ENCODE results near the gene CMIP. TPM values are rescaled to one million over a fixed set of nuclear protein-coding genes. Genes with fewer than 3 reads are reported as not detected.

CMIP gene
- total RNA-seq (2021) = 48.2 and 49.7 TPM in 2 replicates
- long read RNA-seq, partial matches to known transcripts = 0 of 8 reads
- long read RNA-seq, other reads (novel, unspliced or antisense) = 8 of 8 reads

DNA sequence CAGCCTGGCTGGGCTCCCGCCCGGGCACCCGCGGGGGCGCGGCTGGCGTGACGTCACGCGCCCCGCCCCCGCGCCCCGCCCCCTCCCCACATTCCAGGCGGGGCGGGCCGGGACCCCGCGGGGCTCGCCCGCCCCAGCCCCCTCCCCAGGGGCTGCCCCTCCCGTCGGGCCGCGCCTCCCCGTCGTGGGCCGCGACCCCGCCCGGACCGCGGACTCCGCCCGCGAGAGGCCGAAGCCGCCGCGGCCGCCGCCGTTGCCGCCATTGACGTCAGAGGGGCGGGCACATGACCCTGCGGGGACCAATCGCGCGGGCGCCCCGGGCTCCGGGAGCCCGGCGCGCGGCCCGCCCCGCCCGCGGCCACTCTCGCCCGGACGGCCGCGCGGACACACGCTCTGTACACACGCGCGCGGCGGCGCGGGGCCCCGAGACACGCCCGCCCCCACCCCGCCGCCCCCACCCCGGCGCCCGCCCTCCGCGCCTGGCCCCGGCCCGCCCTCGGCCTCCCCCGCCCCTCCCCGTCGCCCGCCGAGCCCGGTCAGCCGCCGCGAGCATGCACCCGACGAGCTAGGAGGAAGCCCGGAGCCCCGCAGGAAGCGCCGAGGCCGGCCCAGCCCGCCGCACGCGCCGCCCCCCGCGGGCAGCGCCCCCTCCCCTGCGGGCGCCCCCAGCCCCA, at the start of gene CMIP:
Gene CMIP, plus strand, starts transcription at position 361 of the 674 bp plus-strand sequence.
- Mint-ChIP-seq H3K27me3 (ENCODE audit: low read depth) (peaks cover 35% of the 10 kb centered on the region), H3K27ac (peak within 1 kb of the TSS; percentile 17 to 78 (median 57); a peak in 4 of 7 replicates), H3K9me3 (no peaks in the 10 kb centered on the region), H3K36me3 (ENCODE audit: insufficient read depth in 1 of 3, low read depth in 3 of 3) (no peaks in the 10 kb centered on the region; a peak in 1 of 7 replicates), H3K4me3 (peak within 1 kb of the TSS; percentile 76 to 87), H3K4me1 (peaks cover 48 to 49% of the 10 kb centered on the region in 2 experiments)
- WGBS (ENCODE audit: extremely low coverage, insufficient read length, low lambda C conversion rate) = no CpG with 5 or more reads among the region's 114 CpGs
- Histone ChIP-seq H3K27ac (ENCODE audit: insufficient read length, low read depth, low read length) (no peak within 1 kb of the TSS), H4K8ac (replicated peaks; ENCODE audit: insufficient read length, low read depth, low read length) (no peak within 1 kb of the TSS), H3K23ac (ENCODE audit: insufficient read length, low read depth, low read length) (no peak within 1 kb of the TSS), H2BK120ac (ENCODE audit: low read depth, low read length, poor library complexity, severe bottlenecking) (no peak within 1 kb of the TSS), H3K9ac (ENCODE audit: extremely low read depth, insufficient read length, low read length) (peak within 1 kb of the TSS; percentile 67), H3T11ph (ENCODE audit: low read length) (no peak within 1 kb of the TSS), H3K4me1 (ENCODE audit: insufficient read depth, low read length) (peaks cover 2% of the 10 kb centered on the region; the same call in 1 of the 2 replicates), H3K4me2 (ENCODE audit: insufficient read depth, insufficient read length, low read length) (peak within 1 kb of the TSS; percentile 72), H3K14ac (ENCODE audit: insufficient read depth, low read length) (peak within 1 kb of the TSS; percentile 84; the same call in 1 of the 2 replicates), H2AFZ (ENCODE audit: low read length) (no peak within 1 kb of the TSS), H3K79me1 (ENCODE audit: insufficient read depth, low read depth, low read length, poor library complexity, severe bottlenecking) (no peaks in the 10 kb centered on the region), H3K27me3 (ENCODE audit: insufficient read depth, low read length) (peaks cover 4% of the 10 kb centered on the region; the same call in 1 of the 2 replicates), H3K23me2 (ENCODE audit: insufficient read length, low read depth, low read length, poor library complexity, severe bottlenecking) (peaks cover 13% of the 10 kb centered on the region), H4K91ac (ENCODE audit: insufficient read length, low read depth, low read length) (no peak within 1 kb of the TSS), H2BK15ac (ENCODE audit: low read depth, low read length) (no peak within 1 kb of the TSS), H3K9me3 (ENCODE audit: control insufficient read depth, low read depth, low read length) (no peaks in the 10 kb centered on the region), H3K4ac (ENCODE audit: low read depth, low read length) (no peak within 1 kb of the TSS), H2BK5ac (ENCODE audit: insufficient read length, low read length) (no peak within 1 kb of the TSS), H2AK5ac (ENCODE audit: insufficient read length, low read length) (no peak within 1 kb of the TSS), H4K5ac (ENCODE audit: insufficient read length, low read depth, low read length) (no peak within 1 kb of the TSS), H2BK20ac (ENCODE audit: low read depth, low read length, poor library complexity, severe bottlenecking) (no peak within 1 kb of the TSS), H2BK12ac (ENCODE audit: insufficient read length, low read depth, low read length) (no peak within 1 kb of the TSS), H3K79me2 (ENCODE audit: insufficient read depth, low read length) (peaks cover 29% of the 10 kb centered on the region; the same call in 1 of the 2 replicates), H3K56ac (ENCODE audit: insufficient read length, low read depth, low read length) (no peak within 1 kb of the TSS), H4K20me1 (ENCODE audit: control insufficient read depth, insufficient read depth, insufficient read length) (no peaks in the 10 kb centered on the region), H3K18ac (ENCODE audit: insufficient read length, low read depth, low read length) (peak within 1 kb of the TSS; percentile 60)
- TF ChIP-seq, protein P1, sequence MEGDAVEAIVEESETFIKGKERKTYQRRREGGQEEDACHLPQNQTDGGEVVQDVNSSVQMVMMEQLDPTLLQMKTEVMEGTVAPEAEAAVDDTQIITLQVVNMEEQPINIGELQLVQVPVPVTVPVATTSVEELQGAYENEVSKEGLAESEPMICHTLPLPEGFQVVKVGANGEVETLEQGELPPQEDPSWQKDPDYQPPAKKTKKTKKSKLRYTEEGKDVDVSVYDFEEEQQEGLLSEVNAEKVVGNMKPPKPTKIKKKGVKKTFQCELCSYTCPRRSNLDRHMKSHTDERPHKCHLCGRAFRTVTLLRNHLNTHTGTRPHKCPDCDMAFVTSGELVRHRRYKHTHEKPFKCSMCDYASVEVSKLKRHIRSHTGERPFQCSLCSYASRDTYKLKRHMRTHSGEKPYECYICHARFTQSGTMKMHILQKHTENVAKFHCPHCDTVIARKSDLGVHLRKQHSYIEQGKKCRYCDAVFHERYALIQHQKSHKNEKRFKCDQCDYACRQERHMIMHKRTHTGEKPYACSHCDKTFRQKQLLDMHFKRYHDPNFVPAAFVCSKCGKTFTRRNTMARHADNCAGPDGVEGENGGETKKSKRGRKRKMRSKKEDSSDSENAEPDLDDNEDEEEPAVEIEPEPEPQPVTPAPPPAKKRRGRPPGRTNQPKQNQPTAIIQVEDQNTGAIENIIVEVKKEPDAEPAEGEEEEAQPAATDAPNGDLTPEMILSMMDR (conservative IDR thresholded peaks at IDR 0.05) = no peak
- peak; percentile 82 for DNase-seq

Data from H9 (cell line).